ENCODE measurements around the gene ATP2B3.
A peak's percentile ranks its signal among the peaks of the same experiment; 100 is the strongest.

Gene ATP2B3

GRCh38 chrX:153509592-153509991 lies 7.8 kb upstream of the ATP2B3 start:
- no peak for DNase-seq (ENCODE audit: low spot score)

- DNase-seq (ENCODE audit: low spot score) = no peak
Measured at GRCh38 chrX:153510383-153510782, 7.1 kb upstream of the ATP2B3 start.

GRCh38 chrX:153511784-153512500 lies 5.5 kb upstream of the ATP2B3 start:
- no peak for DNase-seq (ENCODE audit: low spot score)

GRCh38 chrX:153512501-153512893 lies 4.9 kb upstream of the ATP2B3 start:
- no peak for DNase-seq (ENCODE audit: low spot score)

- no peak for DNase-seq (ENCODE audit: low spot score)
Measured at GRCh38 chrX:153513265-153513664, 4.2 kb upstream of the ATP2B3 start.

- no peak for DNase-seq (ENCODE audit: low spot score)
Measured at GRCh38 chrX:153514259-153514658, 3.2 kb upstream of the ATP2B3 start.

- DNase-seq (ENCODE audit: low spot score) = no peak
Measured at GRCh38 chrX:153515435-153515834, 2.0 kb upstream of the ATP2B3 start.

GRCh38 chrX:153516073-153516472 lies 1.4 kb upstream of the ATP2B3 start:
- DNase-seq (ENCODE audit: low spot score) = no peak

- DNase-seq (ENCODE audit: low spot score) = no peak
Measured at GRCh38 chrX:153517946-153518834, 748 bp downstream of the ATP2B3 start.

- DNase-seq (ENCODE audit: low spot score) = no peak
Measured at GRCh38 chrX:153519569-153520286, 2.3 kb downstream of the ATP2B3 start.

GRCh38 chrX:153520287-153520917 lies 3.0 kb downstream of the ATP2B3 start:
- no peak for DNase-seq (ENCODE audit: low spot score)

- peak; percentile 49 for DNase-seq (ENCODE audit: low spot score)
Measured at GRCh38 chrX:153521034-153521433, 3.6 kb downstream of the ATP2B3 start.

GRCh38 chrX:153522259-153522658 lies 4.8 kb downstream of the ATP2B3 start:
- DNase-seq (ENCODE audit: low spot score) = no peak

- DNase-seq (ENCODE audit: low spot score) = no peak
Measured at GRCh38 chrX:153523269-153523668, 5.8 kb downstream of the ATP2B3 start.

GRCh38 chrX:153524234-153524633 lies 6.8 kb downstream of the ATP2B3 start:
- no peak for DNase-seq (ENCODE audit: low spot score)

GRCh38 chrX:153525451-153525850 lies 8.0 kb downstream of the ATP2B3 start:
- no peak for DNase-seq (ENCODE audit: low spot score)

GRCh38 chrX:153526042-153526441 lies 8.6 kb downstream of the ATP2B3 start:
- DNase-seq (ENCODE audit: low spot score) = no peak

GRCh38 chrX:153526801-153527200 lies 9.4 kb downstream of the ATP2B3 start:
- DNase-seq (ENCODE audit: low spot score) = no peak

- no peak for DNase-seq (ENCODE audit: low spot score)
Measured at GRCh38 chrX:153527208-153527607, 9.8 kb downstream of the ATP2B3 start.

- no peak for DNase-seq (ENCODE audit: low spot score)
Measured at GRCh38 chrX:153530411-153531129, 13.1 kb downstream of the ATP2B3 start.

GRCh38 chrX:153533091-153533490 lies 15.6 kb downstream of the ATP2B3 start:
- no peak for DNase-seq (ENCODE audit: low spot score)

All from Ammon's horn (tissue), 1 donor.